ENCODE measurements around the gene CCDC34. TPM values are rescaled to one million over a fixed set of nuclear protein-coding genes. Genes with fewer than 3 reads are reported as not detected.

The CCDC34 gene
- total and polyA plus RNA-seq, 2 of the 8 experiments (the other 6 are each of a cell fraction or from before 2014, with no cell fraction given), result 7.7 to 24.3 TPM

DNA sequence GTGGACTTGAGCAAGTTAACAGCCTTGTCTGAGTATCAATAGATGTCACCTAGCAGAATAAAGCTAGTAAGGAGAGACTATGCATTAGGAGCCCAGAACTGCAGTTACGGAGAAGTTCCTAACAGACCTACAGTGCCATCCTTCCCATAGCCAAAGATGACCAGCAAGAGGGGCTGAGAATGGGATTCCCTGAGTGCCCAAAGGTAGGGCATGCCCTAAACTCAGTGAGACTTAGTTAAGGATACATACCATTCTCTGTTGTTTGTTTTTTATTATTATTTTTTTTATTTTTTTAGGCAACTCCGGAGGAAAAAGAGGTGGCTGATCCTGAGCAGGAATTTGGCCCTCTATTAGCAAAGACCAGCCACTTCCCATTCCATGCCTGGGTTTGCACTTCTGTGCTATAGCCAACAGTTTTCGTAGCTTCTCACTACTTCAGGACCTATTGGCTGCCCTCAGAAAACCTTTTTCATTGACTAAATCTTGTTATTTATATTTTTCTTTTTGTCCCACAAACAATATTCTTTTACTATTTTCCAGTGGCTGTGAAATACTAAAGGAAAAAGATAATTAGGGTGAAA, 33.3 kb upstream of the CCDC34 start (continued):
- TF ChIP-seq YY1 (IDR thresholded peaks at IDR 0.05; ENCODE audit: low read depth, low read length) (no peak), SRF (IDR thresholded peaks at IDR 0.05; ENCODE audit: low read depth, low read length) (no peak), CEBPB (IDR thresholded peaks at IDR 0.05; ENCODE audit: low read depth, low read length) (no peak), POLR2AphosphoS5 (IDR thresholded peaks at IDR 0.05; ENCODE audit: low read depth, low read length) (no peak), EGR1 (IDR thresholded peaks at IDR 0.05; ENCODE audit: borderline replicate concordance, low read depth, low read length) (no peak), RNF2 (IDR thresholded peaks at IDR 0.05; ENCODE audit: borderline replicate concordance, low read depth, low read length, missing control alignments, poor library complexity, severe bottlenecking) (no peak)
- TF ChIP-seq, protein P1, sequence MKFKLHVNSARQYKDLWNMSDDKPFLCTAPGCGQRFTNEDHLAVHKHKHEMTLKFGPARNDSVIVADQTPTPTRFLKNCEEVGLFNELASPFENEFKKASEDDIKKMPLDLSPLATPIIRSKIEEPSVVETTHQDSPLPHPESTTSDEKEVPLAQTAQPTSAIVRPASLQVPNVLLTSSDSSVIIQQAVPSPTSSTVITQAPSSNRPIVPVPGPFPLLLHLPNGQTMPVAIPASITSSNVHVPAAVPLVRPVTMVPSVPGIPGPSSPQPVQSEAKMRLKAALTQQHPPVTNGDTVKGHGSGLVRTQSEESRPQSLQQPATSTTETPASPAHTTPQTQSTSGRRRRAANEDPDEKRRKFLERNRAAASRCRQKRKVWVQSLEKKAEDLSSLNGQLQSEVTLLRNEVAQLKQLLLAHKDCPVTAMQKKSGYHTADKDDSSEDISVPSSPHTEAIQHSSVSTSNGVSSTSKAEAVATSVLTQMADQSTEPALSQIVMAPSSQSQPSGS (IDR thresholded peaks at IDR 0.05; ENCODE audit: low read length), result no peak
- TF ChIP-seq, protein P2, sequence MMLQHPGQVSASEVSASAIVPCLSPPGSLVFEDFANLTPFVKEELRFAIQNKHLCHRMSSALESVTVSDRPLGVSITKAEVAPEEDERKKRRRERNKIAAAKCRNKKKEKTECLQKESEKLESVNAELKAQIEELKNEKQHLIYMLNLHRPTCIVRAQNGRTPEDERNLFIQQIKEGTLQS (IDR thresholded peaks at IDR 0.05; ENCODE audit: insufficient read depth, low read depth, low read length), result no peak

Data from H1 (cell line).